Liver (tissue), 9 donors: ENCODE data around the gene TMEM259. TPM values are rescaled to one million over a fixed set of nuclear protein-coding genes. Genes with fewer than 3 reads are reported as not detected.

Experiments used
- DNase-seq: peaks from one replicate; pipeline ENCODE4 v3.0.0-alpha.2; 2017; ENCODE audit warnings: low spot score
- H3K27ac ChIP-seq, 2 donors: one replicate each; pipeline ENCODE4 v1.7.0; 2013; ENCODE audit warnings: inconsistent platforms in 2 of 2, low read length in 2 of 2, control low read depth in 1 of 2, low read depth in 1 of 2, mild to moderate bottlenecking in 1 of 2
- H3K27me3 ChIP-seq, 4 donors: one replicate each; pipeline versions ENCODE4 v1.6.1 to v1.7.0; 2013; ENCODE audit warnings: low read length in 3 of 4, inconsistent platforms in 1 of 4, mild to moderate bottlenecking in 1 of 4, moderate library complexity in 1 of 4; ENCODE audit not compliant: control insufficient read depth in 4 of 4, insufficient read depth in 4 of 4
- H3K36me3 ChIP-seq, 4 donors: one replicate each; pipeline versions ENCODE4 v1.6.1 to v1.7.0; 2013; ENCODE audit warnings: low read length in 3 of 4, mild to moderate bottlenecking in 3 of 4, low read depth in 1 of 4, moderate library complexity in 1 of 4; ENCODE audit not compliant: control insufficient read depth in 4 of 4, insufficient read depth in 3 of 4
- H3K4me1 ChIP-seq, 4 donors: one replicate each; pipeline versions ENCODE4 v1.6.1 to v1.7.0; 2013; ENCODE audit warnings: low read length in 3 of 4, mild to moderate bottlenecking in 3 of 4, moderate library complexity in 1 of 4; ENCODE audit not compliant: control insufficient read depth in 4 of 4, insufficient read depth in 4 of 4
- H3K4me3 ChIP-seq, 3 donors: one replicate each; pipeline versions ENCODE4 v1.6.1 to v1.7.0; 2013; ENCODE audit warnings: low read length in 3 of 3, control low read depth in 1 of 3, low read depth in 1 of 3, mild to moderate bottlenecking in 1 of 3
- H3K9ac ChIP-seq, 2 donors: one replicate each; pipeline ENCODE4 v1.7.0; 2013; ENCODE audit warnings: low read length in 2 of 2, mild to moderate bottlenecking in 2 of 2, moderate library complexity in 2 of 2, control low read depth in 1 of 2, low read depth in 1 of 2
- H3K9me3 ChIP-seq, 4 donors: one replicate each; pipeline versions ENCODE4 v1.6.1 to v1.7.0; 2013; ENCODE audit warnings: low read length in 3 of 4; ENCODE audit not compliant: control insufficient read depth in 4 of 4
- FOXA1 ChIP-seq: IDR thresholded peaks from 2 replicates; pipeline ENCODE4 v1.6.1; 2016; ENCODE audit warnings: antibody characterized with exemption
- GABPA ChIP-seq, 2 donors: IDR thresholded peaks in 1 of 2; conservative IDR thresholded peaks in 1 of 2; 2 replicates each; pipeline ENCODE4 v1.6.1; 2016; ENCODE audit warnings: antibody characterized with exemption in 2 of 2, mild to moderate bottlenecking in 1 of 2, moderate library complexity in 1 of 2
- HNF4A ChIP-seq, 2 donors: conservative IDR thresholded peaks; 2 replicates each; pipeline ENCODE4 v1.6.1; 2016; ENCODE audit warnings: antibody characterized with exemption in 2 of 2, mild to moderate bottlenecking in 2 of 2
- HNF4G ChIP-seq: IDR thresholded peaks from 2 replicates; pipeline ENCODE4 v1.6.1; 2016; ENCODE audit warnings: antibody characterized with exemption
- JUND ChIP-seq, 2 donors: IDR thresholded peaks; 2 replicates each; pipeline ENCODE4 v1.6.1; 2016; ENCODE audit warnings: antibody characterized with exemption in 2 of 2
- NR2F2 ChIP-seq: IDR thresholded peaks from 2 replicates; pipeline ENCODE4 v1.6.1; 2016; ENCODE audit warnings: antibody characterized with exemption
- RAD21 ChIP-seq, 2 donors: IDR thresholded peaks; 2 replicates each; pipeline ENCODE4 v1.6.1; 2016; ENCODE audit warnings: antibody characterized with exemption in 2 of 2, mild to moderate bottlenecking in 2 of 2
- RXRA ChIP-seq, 2 donors: IDR thresholded peaks; 2 replicates each; pipeline ENCODE4 v1.6.1; 2017 to 2018; ENCODE audit warnings: antibody characterized with exemption in 2 of 2, mild to moderate bottlenecking in 1 of 2
- SP1 ChIP-seq: IDR thresholded peaks from 2 replicates; pipeline ENCODE4 v1.6.1; 2018; ENCODE audit warnings: antibody characterized with exemption, mild to moderate bottlenecking
- TAF1 ChIP-seq: conservative IDR thresholded peaks from 2 replicates; pipeline ENCODE4 v1.6.1; 2016; ENCODE audit warnings: antibody characterized with exemption, mild to moderate bottlenecking
- YY1 ChIP-seq: IDR thresholded peaks from 2 replicates; pipeline ENCODE4 v1.6.1; 2016; ENCODE audit warnings: antibody characterized with exemption, mild to moderate bottlenecking
- WGBS: extraction: QIAGEN DNeasy Blood & Tissue Kit; methylation state at CpG from one replicate; pipeline ENCODE4 v1.1.7; 2013; 5-methylcytosine and 5-hydroxymethylcytosine counted together
- polyA plus RNA-seq, 2 donors: library from polyadenylated mRNA; stranded (reverse) in 1 of 2; unstranded in 1 of 2; fragments of 200-250 nt in 1 of 2; fragments of >200 nt in 1 of 2; fragmentation: Nextera tagmentation in 1 of 2; extraction: Ambion mirVana in 1 of 2; gene quantifications; one replicate each; pipeline versions ENCODE4 v1.2.1 to v1.2.3, GENCODE V29; 2013 to 2015
- total RNA-seq, 2 donors: library from RNA; depleted of rRNA; stranded (reverse); fragments of >200 nt; gene quantifications; one replicate each; pipeline ENCODE4 v1.2.3, GENCODE V29; 2014
- TF ChIP-seq, protein P1 (sequence below): fragments of 150-350 bp; IDR thresholded peaks from 2 replicates; pipeline ENCODE4 v1.5.1; 2017; ENCODE audit warnings: improper control_type of control experiment, low read depth, low read length; ENCODE audit not compliant: missing input control
- TF ChIP-seq, protein P2 (sequence below): IDR thresholded peaks from 2 replicates; pipeline ENCODE4 v1.6.1; 2016; ENCODE audit warnings: antibody characterized with exemption
- TF ChIP-seq, protein P3 (sequence below): IDR thresholded peaks from 2 replicates; pipeline ENCODE4 v1.6.1; 2016; ENCODE audit warnings: antibody characterized with exemption
- TF ChIP-seq, protein P4 (sequence below): IDR thresholded peaks from 2 replicates; pipeline ENCODE4 v1.6.1; 2016; ENCODE audit warnings: antibody characterized with exemption
- donor health status: healthy.
- donor health status: healthy.
- donor health status: healthy.
- donor health status: healthy.
- donor health status: healthy.

TMEM259 gene
- total and polyA plus RNA-seq, 4 donors, result 29.7 to 99.3 (median 57.3) TPM

DNA sequence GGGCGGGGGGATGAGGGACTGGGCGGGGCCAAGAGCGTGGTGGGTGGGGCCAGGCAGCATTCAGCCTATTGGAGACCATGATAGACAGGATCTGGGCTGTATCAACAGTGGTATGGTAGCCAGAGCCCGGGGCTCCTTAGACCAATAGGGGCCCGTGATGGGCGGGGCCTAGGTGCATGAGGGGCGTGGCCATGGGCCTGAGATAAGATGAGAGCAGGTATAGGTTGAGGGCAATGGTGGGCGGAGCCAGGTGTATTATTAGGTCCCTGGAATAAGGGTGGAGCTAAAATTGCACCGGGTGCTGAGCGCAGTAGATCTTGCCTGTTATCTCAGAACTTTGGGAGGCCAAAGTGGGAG, 24.3 kb upstream of the TMEM259 start:
- Histone ChIP-seq H3K9ac (no peak overlapping the region), H3K4me1 (peaks cover 4 to 15% (median 9%) of the 10 kb centered on the region in 4 donors), H3K4me3 (no peak overlapping the region), H3K9me3 (no peaks in the 10 kb centered on the region), H3K27ac (no peak overlapping the region), H3K27me3 (no peaks in the 10 kb centered on the region), H3K36me3 (peaks cover 0 to 3% (median 0%) of the 10 kb centered on the region in 4 donors)
- peak; percentile 60 for DNase-seq
- TF ChIP-seq GABPA (IDR thresholded peaks at IDR 0.05 in 1 of 2, conservative IDR thresholded peaks at IDR 0.05 in 1 of 2) (no peak), RXRA (IDR thresholded peaks at IDR 0.05) (no peak), RAD21 (IDR thresholded peaks at IDR 0.05) (no peak)
- TF ChIP-seq, protein P1, sequence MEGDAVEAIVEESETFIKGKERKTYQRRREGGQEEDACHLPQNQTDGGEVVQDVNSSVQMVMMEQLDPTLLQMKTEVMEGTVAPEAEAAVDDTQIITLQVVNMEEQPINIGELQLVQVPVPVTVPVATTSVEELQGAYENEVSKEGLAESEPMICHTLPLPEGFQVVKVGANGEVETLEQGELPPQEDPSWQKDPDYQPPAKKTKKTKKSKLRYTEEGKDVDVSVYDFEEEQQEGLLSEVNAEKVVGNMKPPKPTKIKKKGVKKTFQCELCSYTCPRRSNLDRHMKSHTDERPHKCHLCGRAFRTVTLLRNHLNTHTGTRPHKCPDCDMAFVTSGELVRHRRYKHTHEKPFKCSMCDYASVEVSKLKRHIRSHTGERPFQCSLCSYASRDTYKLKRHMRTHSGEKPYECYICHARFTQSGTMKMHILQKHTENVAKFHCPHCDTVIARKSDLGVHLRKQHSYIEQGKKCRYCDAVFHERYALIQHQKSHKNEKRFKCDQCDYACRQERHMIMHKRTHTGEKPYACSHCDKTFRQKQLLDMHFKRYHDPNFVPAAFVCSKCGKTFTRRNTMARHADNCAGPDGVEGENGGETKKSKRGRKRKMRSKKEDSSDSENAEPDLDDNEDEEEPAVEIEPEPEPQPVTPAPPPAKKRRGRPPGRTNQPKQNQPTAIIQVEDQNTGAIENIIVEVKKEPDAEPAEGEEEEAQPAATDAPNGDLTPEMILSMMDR, result no peak
- WGBS, result 86% methylated on average over 10 of the region's 10 CpGs

DNA sequence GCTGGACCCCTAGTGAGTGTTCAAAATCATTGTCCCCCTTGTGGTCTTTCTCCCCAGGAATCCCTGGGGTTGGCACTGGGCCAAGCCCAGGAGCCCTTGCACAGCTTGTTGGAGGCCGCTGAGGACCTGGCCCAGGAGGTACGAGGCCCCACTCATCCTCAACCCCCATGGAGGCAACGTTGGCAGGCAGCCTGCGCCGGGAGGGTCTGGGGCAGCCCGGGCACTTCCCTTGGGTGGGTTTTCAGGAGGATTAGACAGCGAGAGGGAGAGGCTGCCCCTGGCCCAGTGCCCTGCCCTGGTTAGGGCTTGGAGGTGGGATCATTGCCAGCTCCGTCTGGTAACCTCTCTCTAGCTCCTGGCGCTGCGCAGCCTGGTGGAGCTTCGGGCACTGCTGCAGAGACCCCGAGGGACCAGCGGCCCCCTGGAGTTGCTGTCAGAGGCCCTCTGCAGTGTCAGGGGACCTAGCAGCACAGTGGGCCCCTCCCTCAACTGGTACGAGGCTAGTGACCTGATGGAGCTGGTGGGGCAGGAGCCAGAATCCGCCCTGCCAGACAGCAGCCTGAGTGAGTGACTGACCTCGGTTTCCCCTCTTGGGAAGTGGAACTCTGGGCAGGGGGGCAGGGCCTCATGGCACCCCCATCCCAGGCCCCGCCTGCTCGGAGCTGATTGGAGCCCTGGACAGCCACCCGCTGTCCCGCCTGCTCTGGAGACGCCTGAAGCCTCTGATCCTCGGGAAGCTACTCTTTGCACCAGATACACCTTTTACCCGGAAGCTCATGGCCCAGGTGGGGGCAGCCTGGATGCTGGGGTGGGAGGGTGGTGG, 22.0 kb upstream of the TMEM259 start:
- no peak for DNase-seq
- Histone ChIP-seq H3K36me3 (peaks cover 0 to 3% (median 0%) of the 10 kb centered on the region in 4 donors), H3K9me3 (no peaks in the 10 kb centered on the region), H3K4me3 (no peak overlapping the region), H3K27me3 (no peaks in the 10 kb centered on the region), H3K27ac (peak overlapping the region in 1 of 2 donors; percentile 22), H3K9ac (no peak overlapping the region), H3K4me1 (peaks cover 5 to 26% (median 16%) of the 10 kb centered on the region in 4 donors)
- WGBS, result 73% methylated on average over 23 of the region's 23 CpGs
- TF ChIP-seq NR2F2, result no peak
- TF ChIP-seq, protein P2, sequence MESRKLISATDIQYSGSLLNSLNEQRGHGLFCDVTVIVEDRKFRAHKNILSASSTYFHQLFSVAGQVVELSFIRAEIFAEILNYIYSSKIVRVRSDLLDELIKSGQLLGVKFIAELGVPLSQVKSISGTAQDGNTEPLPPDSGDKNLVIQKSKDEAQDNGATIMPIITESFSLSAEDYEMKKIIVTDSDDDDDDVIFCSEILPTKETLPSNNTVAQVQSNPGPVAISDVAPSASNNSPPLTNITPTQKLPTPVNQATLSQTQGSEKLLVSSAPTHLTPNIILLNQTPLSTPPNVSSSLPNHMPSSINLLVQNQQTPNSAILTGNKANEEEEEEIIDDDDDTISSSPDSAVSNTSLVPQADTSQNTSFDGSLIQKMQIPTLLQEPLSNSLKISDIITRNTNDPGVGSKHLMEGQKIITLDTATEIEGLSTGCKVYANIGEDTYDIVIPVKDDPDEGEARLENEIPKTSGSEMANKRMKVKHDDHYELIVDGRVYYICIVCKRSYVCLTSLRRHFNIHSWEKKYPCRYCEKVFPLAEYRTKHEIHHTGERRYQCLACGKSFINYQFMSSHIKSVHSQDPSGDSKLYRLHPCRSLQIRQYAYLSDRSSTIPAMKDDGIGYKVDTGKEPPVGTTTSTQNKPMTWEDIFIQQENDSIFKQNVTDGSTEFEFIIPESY, result no peak
- TF ChIP-seq RXRA (IDR thresholded peaks at IDR 0.05), result peak in 1 of 2 donors; percentile 20
- TF ChIP-seq HNF4G, result no peak
- TF ChIP-seq TAF1, result no peak
- no peak for TF ChIP-seq FOXA1

DNA sequence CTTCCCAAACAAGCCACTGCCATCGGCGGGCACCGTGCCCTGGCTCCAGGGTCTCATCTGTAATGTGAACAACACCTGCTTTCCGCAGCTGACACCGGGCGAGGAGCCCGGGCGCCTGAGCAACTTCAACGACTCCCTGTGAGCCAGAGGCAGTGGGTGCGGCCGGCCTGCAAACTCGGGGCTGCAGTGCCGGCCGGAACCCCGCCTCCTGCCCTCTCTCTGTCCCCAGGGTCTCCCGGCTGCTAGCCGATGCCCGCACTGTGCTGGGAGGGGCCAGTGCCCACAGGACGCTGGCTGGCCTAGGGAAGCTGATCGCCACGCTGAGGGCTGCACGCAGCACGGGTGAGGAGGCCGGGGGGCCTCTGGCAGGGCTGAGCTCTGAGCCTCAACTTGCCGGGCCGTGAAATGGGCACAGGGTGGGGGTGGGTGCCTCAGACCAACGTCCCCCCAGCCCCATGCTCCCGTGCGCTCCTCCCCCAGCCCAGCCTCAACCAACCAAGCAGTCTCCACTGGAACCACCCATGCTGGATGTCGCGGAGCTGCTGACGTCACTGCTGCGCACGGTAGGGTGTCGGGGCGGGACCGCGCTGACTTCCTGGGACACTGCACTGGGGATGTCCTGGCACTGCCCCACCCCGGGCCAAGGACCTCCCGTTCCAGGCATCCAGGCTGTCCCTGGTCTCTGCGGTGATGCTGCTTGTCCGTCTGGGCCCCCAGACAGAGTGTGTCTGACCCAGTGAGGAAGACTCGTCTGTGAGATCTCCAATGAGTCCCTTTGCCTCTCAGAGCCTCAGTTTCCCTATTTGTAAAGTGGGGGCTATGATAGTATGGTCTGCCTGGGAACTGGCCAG, 21.1 kb upstream of the TMEM259 start:
- Histone ChIP-seq H3K36me3 (peaks cover 0 to 1% (median 0%) of the 10 kb centered on the region in 4 donors), H3K27me3 (no peaks in the 10 kb centered on the region), H3K9ac (no peak overlapping the region), H3K27ac (peak overlapping the region in 1 of 2 donors; percentile 22), H3K4me3 (no peak overlapping the region), H3K4me1 (peaks cover 5 to 25% (median 16%) of the 10 kb centered on the region in 4 donors), H3K9me3 (no peaks in the 10 kb centered on the region)
- DNase-seq, result no peak
- WGBS, result 79% methylated on average over 43 of the region's 43 CpGs
- TF ChIP-seq JUND (IDR thresholded peaks at IDR 0.05) (no peak), FOXA1 (no peak), GABPA (IDR thresholded peaks at IDR 0.05 in 1 of 2, conservative IDR thresholded peaks at IDR 0.05 in 1 of 2) (no peak), SP1 (no peak), RXRA (IDR thresholded peaks at IDR 0.05) (no peak), TAF1 (no peak), HNF4G (no peak), HNF4A (conservative IDR thresholded peaks at IDR 0.05) (no peak), RAD21 (IDR thresholded peaks at IDR 0.05) (no peak), NR2F2 (no peak), YY1 (no peak)
- TF ChIP-seq, protein P2, result no peak
- TF ChIP-seq, protein P1, result no peak
- TF ChIP-seq, protein P3, sequence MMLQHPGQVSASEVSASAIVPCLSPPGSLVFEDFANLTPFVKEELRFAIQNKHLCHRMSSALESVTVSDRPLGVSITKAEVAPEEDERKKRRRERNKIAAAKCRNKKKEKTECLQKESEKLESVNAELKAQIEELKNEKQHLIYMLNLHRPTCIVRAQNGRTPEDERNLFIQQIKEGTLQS, result no peak
- TF ChIP-seq, protein P4, sequence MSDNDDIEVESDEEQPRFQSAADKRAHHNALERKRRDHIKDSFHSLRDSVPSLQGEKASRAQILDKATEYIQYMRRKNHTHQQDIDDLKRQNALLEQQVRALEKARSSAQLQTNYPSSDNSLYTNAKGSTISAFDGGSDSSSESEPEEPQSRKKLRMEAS, result no peak
